ENCODE data around the gene ZNF320. TPM values are rescaled to one million over a fixed set of nuclear protein-coding genes. Genes with fewer than 3 reads are reported as not detected.

ZNF320 gene
- total RNA-seq (10 to 100 TPM in 4 of 5 donors, not detected in 1; 23.5 to 94.6 (median 33.2) TPM), polyA plus RNA-seq (1 to 10 TPM in 2 of 3 donors, not detected in 1; 3.0 to 3.7 TPM)
- long read RNA-seq, donor 1, result 0 reads
- long read RNA-seq, donor 2, result 0 reads
- long read RNA-seq, donor 3, result 0 reads
- long read RNA-seq, donor 4, result 0 reads
- long read RNA-seq, donor 5, partial matches to known transcripts, result 0 of 2 reads
- long read RNA-seq, donor 5, other reads (novel, unspliced or antisense), result 0 of 2 reads
- long read RNA-seq, donor 6, partial matches to known transcripts, result 0 of 1 reads
- long read RNA-seq, donor 6, other reads (novel, unspliced or antisense), result 0 of 1 reads
- long read RNA-seq, donor 7, result 0 reads
- long read RNA-seq, donor 8, result 0 reads
- long read RNA-seq, donor 9, partial matches to known transcripts, result 5 of 5 reads
- long read RNA-seq, donor 9, other reads (novel, unspliced or antisense), result 0 of 5 reads
- long read RNA-seq, donor 10, result 0 reads

DNA sequence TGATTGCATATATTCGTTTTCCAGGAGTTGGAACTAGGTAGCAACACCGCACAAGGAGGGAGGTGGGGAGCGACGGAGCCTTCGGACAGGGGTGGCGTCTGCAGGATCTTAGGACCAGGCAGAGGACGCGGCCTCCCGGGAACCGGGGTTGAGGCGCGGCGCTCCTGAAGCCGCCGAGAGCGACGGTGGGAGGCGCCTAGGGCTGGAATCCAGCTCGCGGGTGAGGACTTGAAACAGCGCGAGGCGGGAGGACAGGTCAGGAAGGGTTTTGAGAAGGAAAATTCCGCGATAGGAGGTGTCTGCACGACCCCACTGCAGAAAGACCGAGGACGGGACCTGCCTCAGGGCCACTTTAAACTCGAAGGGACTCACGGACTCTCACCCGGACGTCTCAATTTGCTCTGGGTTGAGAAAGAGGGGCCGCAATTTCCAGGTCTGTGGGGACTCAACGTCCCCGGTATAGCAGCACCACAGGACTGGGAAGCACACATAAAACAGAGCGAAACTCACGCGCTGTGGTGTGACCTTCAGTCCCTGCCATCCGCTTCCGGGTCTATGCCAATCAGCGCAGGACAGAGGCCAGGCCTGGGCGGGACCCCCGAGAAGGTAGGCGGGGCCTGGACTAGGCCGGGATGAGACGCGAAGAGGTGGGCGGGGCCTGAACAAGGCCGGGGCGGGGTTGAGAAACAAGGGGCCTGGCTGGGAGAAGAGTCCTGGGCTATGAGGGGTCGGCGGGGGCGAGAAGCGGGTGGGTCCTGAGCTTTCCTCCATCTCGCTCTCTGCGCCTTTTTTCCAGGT, at the start of gene ZNF320:
TSS of gene ZNF320 (minus strand) at position 498 of the 798 bp plus-strand sequence. CDS start 7,380 bp downstream, outside the sequence.
- 1 to 6% (median 1%) methylated on average over 43 to 56 of the region's 56 CpGs for WGBS, 5 donors
- Histone ChIP-seq H3K27me3 (no peaks in the 10 kb centered on the region), H3K36me3 (peaks cover under 1 to 25% (median 19%) of the 10 kb centered on the region in 4 donors), H3K4me1 (peaks cover 6 to 29% (median 13%) of the 10 kb centered on the region in 4 donors), H3K9me3 (no peaks in the 10 kb centered on the region), H3K4me3 (peak within 1 kb of the TSS; percentile 65 to 86 (median 70)), H3K27ac (peak within 1 kb of the TSS; percentile 87 to 96 (median 93))
- intact Hi-C loops (cut with DNase I; ENCODE audit: low total_unique reads), result no loop called here
- TF ChIP-seq, protein P1, sequence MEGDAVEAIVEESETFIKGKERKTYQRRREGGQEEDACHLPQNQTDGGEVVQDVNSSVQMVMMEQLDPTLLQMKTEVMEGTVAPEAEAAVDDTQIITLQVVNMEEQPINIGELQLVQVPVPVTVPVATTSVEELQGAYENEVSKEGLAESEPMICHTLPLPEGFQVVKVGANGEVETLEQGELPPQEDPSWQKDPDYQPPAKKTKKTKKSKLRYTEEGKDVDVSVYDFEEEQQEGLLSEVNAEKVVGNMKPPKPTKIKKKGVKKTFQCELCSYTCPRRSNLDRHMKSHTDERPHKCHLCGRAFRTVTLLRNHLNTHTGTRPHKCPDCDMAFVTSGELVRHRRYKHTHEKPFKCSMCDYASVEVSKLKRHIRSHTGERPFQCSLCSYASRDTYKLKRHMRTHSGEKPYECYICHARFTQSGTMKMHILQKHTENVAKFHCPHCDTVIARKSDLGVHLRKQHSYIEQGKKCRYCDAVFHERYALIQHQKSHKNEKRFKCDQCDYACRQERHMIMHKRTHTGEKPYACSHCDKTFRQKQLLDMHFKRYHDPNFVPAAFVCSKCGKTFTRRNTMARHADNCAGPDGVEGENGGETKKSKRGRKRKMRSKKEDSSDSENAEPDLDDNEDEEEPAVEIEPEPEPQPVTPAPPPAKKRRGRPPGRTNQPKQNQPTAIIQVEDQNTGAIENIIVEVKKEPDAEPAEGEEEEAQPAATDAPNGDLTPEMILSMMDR (IDR thresholded peaks at IDR 0.05), result no peak
- TF ChIP-seq POLR2AphosphoS5 (IDR thresholded peaks at IDR 0.05), result peak; percentile 73 to 93 (median 93)
- TF ChIP-seq POLR2A (IDR thresholded peaks at IDR 0.05), result peak in 2 of 4 donors; percentile 25 to 36
- peak; percentile 98 to 99 for DNase-seq

DNA sequence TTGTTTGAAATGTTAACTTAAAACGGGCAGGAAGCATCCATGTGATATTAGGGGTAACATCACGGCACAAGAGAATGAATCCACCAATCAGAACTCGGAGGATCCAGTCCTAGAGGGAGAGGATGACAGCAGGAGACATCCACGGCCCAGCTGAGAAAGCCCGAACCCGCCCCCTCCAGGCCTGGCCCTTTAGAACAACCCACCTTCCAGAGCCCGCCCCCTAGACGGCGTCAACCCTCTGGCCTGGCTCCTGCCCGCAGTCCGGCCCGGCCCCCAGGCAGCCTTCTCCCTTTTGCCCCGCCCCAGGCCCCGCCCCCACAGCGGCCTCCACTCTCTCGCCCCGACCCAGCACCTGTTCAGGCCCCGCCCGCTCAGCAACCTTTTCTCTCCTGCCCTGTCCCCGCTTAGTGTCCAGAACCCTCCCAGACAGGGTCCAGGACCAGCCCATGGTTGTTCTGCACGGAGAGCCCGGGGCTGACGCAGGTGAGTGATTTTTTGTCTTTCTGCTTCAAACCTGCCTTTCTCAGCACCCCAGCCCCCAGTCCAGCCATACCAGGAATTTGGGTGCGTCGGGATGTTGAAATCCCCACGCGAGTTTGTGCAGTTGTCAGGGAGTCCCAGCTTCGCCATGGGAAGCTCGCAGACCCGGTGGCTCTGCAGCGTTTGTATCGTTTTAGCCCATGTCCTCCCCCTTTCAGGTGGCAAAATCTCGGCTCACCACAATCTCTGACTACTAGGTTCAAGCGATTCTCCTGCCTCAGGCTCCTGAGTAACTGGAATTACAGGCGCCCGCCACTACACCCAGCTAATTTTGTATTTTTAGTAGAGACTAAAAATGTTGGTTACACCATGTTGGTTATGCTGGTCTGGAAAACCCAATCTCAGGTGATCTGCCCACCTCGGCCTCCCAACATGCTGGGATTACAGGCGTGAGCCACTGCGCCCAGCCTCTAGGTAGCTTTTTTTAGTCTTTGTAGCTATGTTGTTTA, 49.2 kb upstream of the ZNF320 start:
- no peak for TF ChIP-seq POLR2AphosphoS5 (IDR thresholded peaks at IDR 0.05)
- TF ChIP-seq, protein P1 (IDR thresholded peaks at IDR 0.05), result no peak
- TF ChIP-seq POLR2A (IDR thresholded peaks at IDR 0.05), result no peak
- TF ChIP-seq EP300 (IDR thresholded peaks at IDR 0.05), result no peak
- peaks cover 49 to 61% (median 57%) of the 10 kb centered on the region in 4 donors for H3K9me3 ChIP-seq
- peak overlapping the region in 1 of 4 donors; percentile 34 for H3K4me3 ChIP-seq
- peaks cover 0 to 22% (median 15%) of the 10 kb centered on the region in 4 donors for H3K4me1 ChIP-seq
- peak; percentile 80 to 87 for DNase-seq
- intact Hi-C loops (cut with DNase I; ENCODE audit: low total_unique reads), result no loop called here
- 26 to 49% (median 42%) methylated on average over 36 to 39 of the region's 39 CpGs for WGBS, 5 donors
- H3K27me3 ChIP-seq, result no peaks in the 10 kb centered on the region
- peak overlapping the region in 4 of 5 donors; percentile 93 to 95 (median 94) for H3K27ac ChIP-seq
- H3K36me3 ChIP-seq, result peaks cover 18 to 36% (median 24%) of the 10 kb centered on the region in 4 donors

DNA sequence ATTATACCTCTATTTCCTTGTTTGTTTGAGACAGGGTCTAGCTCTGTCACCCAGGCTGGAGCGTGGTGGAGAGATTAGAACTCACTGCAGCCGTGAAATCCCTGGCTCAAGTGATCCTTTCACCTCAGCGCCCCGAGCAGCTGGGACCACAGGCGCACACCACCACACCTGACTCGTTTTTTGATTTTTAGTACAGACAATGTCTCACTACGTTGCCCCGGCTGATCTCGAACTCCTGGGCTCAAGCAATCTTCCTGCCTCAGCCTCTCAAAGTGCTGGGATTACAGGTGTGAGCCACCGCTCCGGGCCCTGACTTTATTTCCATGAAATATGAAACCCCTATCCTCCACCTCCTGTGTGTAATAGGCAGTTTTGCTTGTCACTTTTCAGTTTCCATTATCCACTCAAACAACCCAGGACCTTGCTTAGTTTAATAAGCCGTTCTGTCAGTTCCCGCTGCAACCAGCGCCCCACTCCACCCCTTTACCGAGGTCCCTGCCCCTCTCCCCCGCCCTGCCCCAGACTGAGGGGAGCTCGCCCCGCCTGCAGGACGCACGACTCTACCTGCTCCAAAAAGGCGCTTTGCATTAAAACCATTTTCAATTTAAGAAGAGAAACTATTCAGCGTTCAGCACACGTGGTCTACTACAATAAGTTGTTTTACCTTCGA, 48.4 kb upstream of the ZNF320 start:
- H3K27me3 ChIP-seq, result no peaks in the 10 kb centered on the region
- 29 to 52% (median 41%) methylated on average over 24 of the region's 24 CpGs for WGBS, 5 donors
- H3K4me3 ChIP-seq, result peak overlapping the region in 1 of 4 donors; percentile 34
- TF ChIP-seq POLR2A (IDR thresholded peaks at IDR 0.05) (no peak), EP300 (IDR thresholded peaks at IDR 0.05) (no peak), POLR2AphosphoS5 (IDR thresholded peaks at IDR 0.05) (no peak)
- TF ChIP-seq, protein P1 (IDR thresholded peaks at IDR 0.05), result no peak
- peak; percentile 23 to 34 for DNase-seq
- intact Hi-C loops (cut with DNase I; ENCODE audit: low total_unique reads), result no loop called here
- peaks cover 43 to 53% (median 49%) of the 10 kb centered on the region in 4 donors for H3K9me3 ChIP-seq
- H3K27ac ChIP-seq, result peak overlapping the region; percentile 74 to 95 (median 93)
- peaks cover 10 to 28% (median 16%) of the 10 kb centered on the region in 4 donors for H3K36me3 ChIP-seq
- peaks cover 0 to 30% (median 22%) of the 10 kb centered on the region in 4 donors for H3K4me1 ChIP-seq

Measured in stomach (tissue), 19 donors.